H1 (cell line): ENCODE measurements around the gene ATP5F1A. TPM values are rescaled to one million over a fixed set of nuclear protein-coding genes. Genes with fewer than 3 reads are reported as not detected.

Experiments
- CTCF ChIA-PET: fragments of 300-600 bp; sonication (Branson Sonifier 250); formaldehyde crosslinking; loops from one replicate; lab custom pipeline; 2021; ENCODE audit not compliant: partially characterized antibody; lab: Charles Lee
- POLR2A ChIA-PET: fragments of 300-600 bp; sonication (Branson Sonifier 250); formaldehyde crosslinking; loops from one replicate; lab custom pipeline; 2021; ENCODE audit warnings: inconsistent platforms; ENCODE audit not compliant: partially characterized antibody; lab: Charles Lee
- DNase-seq, 2 experiments: peaks; one replicate each; pipeline versions ENCODE4 v3.0.0 to v3.0.0-alpha.2; 2010 to 2022; ENCODE audit warnings: low spot score in 2 of 2, low read depth in 1 of 2, mixed read lengths in 1 of 2
- FAIRE-seq: peaks from 2 replicates; lab custom pipeline; 2011; peaks lifted over from hg19 to GRCh38; lab: Jason Lieb, UNC
- H2AFZ ChIP-seq: 2 replicates; pipeline ENCODE4 v1.8.1; 2012; ENCODE audit warnings: low read length, inconsistent platforms
- H2AK5ac ChIP-seq: 2 replicates; pipeline ENCODE4 v1.6.1; 2013; ENCODE audit warnings: low read depth, low read length
- H2BK120ac ChIP-seq: replicated peaks from 2 replicates; pipeline ENCODE3; 2013; ENCODE audit warnings: low read depth, low read length, inconsistent platforms
- H2BK12ac ChIP-seq: 2 replicates; pipeline ENCODE4 v1.6.1; 2013; ENCODE audit warnings: low read depth, low read length
- H2BK15ac ChIP-seq: 2 replicates; pipeline ENCODE4 v1.6.1; 2013; ENCODE audit warnings: low read length
- H2BK20ac ChIP-seq: 2 replicates; pipeline ENCODE4 v1.6.1; 2013; ENCODE audit warnings: low read length
- H2BK5ac ChIP-seq: 2 replicates; pipeline ENCODE4 v1.6.1; 2013; ENCODE audit warnings: low read depth, low read length
- H3K14ac ChIP-seq: 2 replicates; pipeline ENCODE4 v1.6.1; 2013; ENCODE audit warnings: inconsistent platforms; ENCODE audit not compliant: insufficient read length
- H3K18ac ChIP-seq: 2 replicates; pipeline ENCODE4 v1.6.1; 2013; ENCODE audit warnings: low read length; ENCODE audit errors: extremely low read depth
- H3K23ac ChIP-seq: 2 replicates; pipeline ENCODE4 v1.6.1; 2013; ENCODE audit warnings: inconsistent platforms; ENCODE audit not compliant: insufficient read length
- H3K23me2 ChIP-seq: 2 replicates; pipeline ENCODE4 v1.6.1; 2013; ENCODE audit warnings: low read depth, low read length
- H3K27ac ChIP-seq: 2 replicates; pipeline ENCODE4 v1.6.1; 2011; ENCODE audit warnings: low read depth, low read length, inconsistent platforms
- H3K27me3 ChIP-seq, 4 experiments: replicated peaks in 1 of 4; 1 replicate in 1 of 4; 2 replicates in 3 of 4; pipeline versions ENCODE4 v1.6.1 to v1.8.1; 2011 to 2013; ENCODE audit warnings: low read length in 3 of 4, mild to moderate bottlenecking in 3 of 4, inconsistent platforms in 2 of 4, mixed read lengths in 2 of 4, moderate library complexity in 1 of 4; ENCODE audit not compliant: control insufficient read depth in 3 of 4, insufficient read depth in 3 of 4; ENCODE audit errors: extremely low read depth in 1 of 4
- H3K36me3 ChIP-seq, 4 experiments: 2 replicates each; pipeline versions ENCODE4 v1.6.1 to v1.8.1; 2011 to 2013; ENCODE audit warnings: mild to moderate bottlenecking in 4 of 4, low read length in 3 of 4, moderate library complexity in 2 of 4, control low read depth in 1 of 4, inconsistent platforms in 1 of 4; ENCODE audit not compliant: insufficient read depth in 4 of 4, control insufficient read depth in 2 of 4
- H3K4ac ChIP-seq: replicated peaks from 2 replicates; pipeline ENCODE3; 2013; ENCODE audit warnings: low read length, low read depth, mixed read lengths, inconsistent platforms; ENCODE audit not compliant: insufficient read length
- H3K4me1 ChIP-seq, 4 experiments: replicated peaks in 1 of 4; 1 replicate in 1 of 4; 2 replicates in 3 of 4; pipeline versions ENCODE4 v1.6.1 to v1.8.1; 2011 to 2013; ENCODE audit warnings: low read length in 3 of 4, inconsistent platforms in 2 of 4, mixed read lengths in 1 of 4; ENCODE audit not compliant: insufficient read depth in 4 of 4, control insufficient read depth in 3 of 4
- H3K4me2 ChIP-seq, 2 experiments: 2 replicates each; pipeline versions ENCODE4 v1.6.1 to v1.8.1; 2011 to 2013; ENCODE audit warnings: low read depth in 2 of 2, low read length in 2 of 2, control low read depth in 1 of 2, inconsistent platforms in 1 of 2, mild to moderate bottlenecking in 1 of 2; ENCODE audit not compliant: insufficient read depth in 1 of 2
- H3K4me3 ChIP-seq, 4 experiments: fragments of 200-600, 300-600 bp in 1 of 4; sonication (generic), shearing (Covaris generic), sonication (Bioruptor Twin) in 1 of 4; 2 replicates each; pipeline versions ENCODE4 v1.5.1 to v1.8.1; 2011 to 2016; ENCODE audit warnings: low read length in 4 of 4, low read depth in 3 of 4, control low read depth in 2 of 4, inconsistent platforms in 2 of 4, mild to moderate bottlenecking in 2 of 4, mixed read lengths in 1 of 4, moderate library complexity in 1 of 4; ENCODE audit not compliant: insufficient read depth in 2 of 4; ENCODE audit errors: extremely low read depth in 1 of 4
- H3K56ac ChIP-seq: replicated peaks from 2 replicates; pipeline ENCODE3; 2013; ENCODE audit warnings: low read depth, mild to moderate bottlenecking, mixed read lengths, low read length, inconsistent platforms; ENCODE audit not compliant: insufficient read length
- H3K79me1 ChIP-seq: 2 replicates; pipeline ENCODE4 v1.6.1; 2013; ENCODE audit warnings: low read depth, low read length, control low read depth
- H3K79me2 ChIP-seq, 2 experiments: 2 replicates each; pipeline versions ENCODE4 v1.6.1 to v1.8.1; 2012 to 2013; ENCODE audit warnings: low read length in 2 of 2, mild to moderate bottlenecking in 2 of 2, inconsistent platforms in 1 of 2; ENCODE audit not compliant: insufficient read depth in 2 of 2, control insufficient read depth in 1 of 2
- H3K9ac ChIP-seq, 4 experiments: replicated peaks in 1 of 4; 1 replicate in 1 of 4; 2 replicates in 3 of 4; pipeline versions ENCODE4 v1.6.1 to v1.8.1; 2011 to 2013; ENCODE audit warnings: low read depth in 3 of 4, low read length in 3 of 4, control low read depth in 2 of 4, mild to moderate bottlenecking in 2 of 4, moderate library complexity in 2 of 4, inconsistent platforms in 1 of 4; ENCODE audit errors: extremely low read depth in 1 of 4
- H3K9me3 ChIP-seq, 2 experiments: 2 replicates each; pipeline versions ENCODE4 v1.6.1 to v1.8.1; 2012 to 2013; ENCODE audit warnings: mild to moderate bottlenecking in 2 of 2, moderate library complexity in 2 of 2, control low read depth in 1 of 2, inconsistent platforms in 1 of 2, low read depth in 1 of 2, low read length in 1 of 2, mixed read lengths in 1 of 2; ENCODE audit not compliant: insufficient read depth in 2 of 2
- H4K20me1 ChIP-seq, 2 experiments: replicated peaks in 1 of 2; 2 replicates each; pipeline versions ENCODE3 to v1.8.1; 2011 to 2013; ENCODE audit warnings: inconsistent platforms in 2 of 2, low read length in 2 of 2, mild to moderate bottlenecking in 1 of 2; ENCODE audit not compliant: insufficient read depth in 2 of 2, control insufficient read depth in 1 of 2
- H4K5ac ChIP-seq: 2 replicates; pipeline ENCODE4 v1.6.1; 2013; ENCODE audit warnings: low read length, low read depth, mixed read lengths, inconsistent platforms; ENCODE audit not compliant: insufficient read length
- H4K8ac ChIP-seq: 2 replicates; pipeline ENCODE4 v1.8.0; 2013; ENCODE audit warnings: mild to moderate bottlenecking, moderate library complexity, low read length, inconsistent platforms; ENCODE audit not compliant: insufficient read depth; ENCODE audit errors: extremely low read depth
- H4K91ac ChIP-seq: replicated peaks from 2 replicates; pipeline ENCODE3; 2013; ENCODE audit warnings: low read length, mixed read lengths, inconsistent platforms; ENCODE audit not compliant: insufficient read length
- BACH1 ChIP-seq: IDR thresholded peaks from 2 replicates; pipeline ENCODE4 v1.6.1; 2012; ENCODE audit warnings: low read length, improper control_type of control experiment
- CBX8 ChIP-seq: fragments of 300-800, 300-1000 bp; sonication (generic); IDR thresholded peaks from 2 replicates; pipeline ENCODE4 v1.7.1; 2016; ENCODE audit warnings: low read depth, low read length, borderline replicate concordance
- CREB1 ChIP-seq: IDR thresholded peaks from 2 replicates; pipeline ENCODE4 v1.6.1; 2012; ENCODE audit warnings: inconsistent platforms
- JUN ChIP-seq: IDR thresholded peaks from 2 replicates; pipeline ENCODE4 v1.6.1; 2011; ENCODE audit warnings: low read depth, mild to moderate bottlenecking, improper control_type of control experiment, low read length
- NANOG ChIP-seq: IDR thresholded peaks from 2 replicates; pipeline ENCODE4 v1.6.1; 2011; ENCODE audit warnings: low read length, low read depth, mild to moderate bottlenecking, inconsistent platforms; ENCODE audit not compliant: insufficient read depth, poor library complexity, severe bottlenecking
- POLR2A ChIP-seq, 2 experiments: IDR thresholded peaks; 1 replicate in 1 of 2; 2 replicates in 1 of 2; pipeline ENCODE4 v1.6.1; 2011; ENCODE audit warnings: low read depth in 2 of 2, low read length in 2 of 2, mild to moderate bottlenecking in 2 of 2; ENCODE audit errors: control extremely low read depth in 1 of 2
- POLR2AphosphoS5 ChIP-seq: IDR thresholded peaks from 2 replicates; pipeline ENCODE4 v1.6.1; 2011; ENCODE audit warnings: low read depth, low read length
- SIRT6 ChIP-seq: IDR thresholded peaks from one replicate; pipeline ENCODE4 v1.7.1; 2012; ENCODE audit warnings: low read length, inconsistent platforms
- SP2 ChIP-seq: IDR thresholded peaks from 2 replicates; pipeline ENCODE4 v1.6.1; 2012; ENCODE audit warnings: mild to moderate bottlenecking, low read length, inconsistent platforms
- SUZ12 ChIP-seq: fragments of 200-600 bp; sonication (generic); IDR thresholded peaks from 2 replicates; pipeline ENCODE4 v1.6.1; 2012; ENCODE audit warnings: mild to moderate bottlenecking, inconsistent platforms, low read length, moderate library complexity, mixed read lengths
- TAF7 ChIP-seq: optimal IDR thresholded peaks from 2 replicates; pipeline ENCODE3; 2011; ENCODE audit warnings: low read depth, mild to moderate bottlenecking, inconsistent platforms, low read length, moderate library complexity, borderline replicate concordance
- ZNF274 ChIP-seq: IDR thresholded peaks from 2 replicates; pipeline ENCODE4 v1.7.0; 2012; ENCODE audit warnings: low read length, borderline replicate concordance; ENCODE audit errors: extremely low read depth
- WGBS, 2 experiments: shearing (Covaris generic) in 1 of 2; methylation state at CpG; one replicate each; pipeline versions ENCODE4 v1.1.6 to v1.1.7; 2013 to 2015; ENCODE audit warnings: low lambda C conversion rate in 2 of 2, mixed read lengths in 2 of 2, inconsistent platforms in 1 of 2, low coverage in 1 of 2, missing lambda C conversion rate in 1 of 2; ENCODE audit not compliant: insufficient replicate concordance in 2 of 2, insufficient coverage in 1 of 2, insufficient read length in 1 of 2; ENCODE audit errors: extremely low coverage in 1 of 2, missing lambda C conversion rate in 1 of 2; 5-methylcytosine and 5-hydroxymethylcytosine counted together
- polyA plus RNA-seq, 7 experiments: library from polyadenylated mRNA; depleted of rRNA in 3 of 7; stranded (reverse) in 5 of 7; unstranded in 2 of 7; fragments of >200 nt in 5 of 7; fragments of 200-250 nt in 2 of 7; gene quantifications; 1 replicate in 5 of 7; 2 replicates in 1 of 7; 4 replicates in 1 of 7; pipeline versions ENCODE4 v1.2.1 to v1.2.3, GENCODE V29; 2011 to 2013; ENCODE audit warnings: missing spikeins in 2 of 7, mixed read lengths in 2 of 7
- total RNA-seq: library from RNA; stranded (reverse); fragmentation: NEBNext Ultra II Directional; extraction: Animal tissue kit (Norgen Biotek cat#: 25700); gene quantifications from 2 replicates; pipeline ENCODE4 v1.2.1, GENCODE V29; 2021

ATP5F1A gene
- total and polyA plus RNA-seq, 2 of the 8 experiments (the other 6 are each of a cell fraction or from before 2014, with no cell fraction given), result 685 to 970 TPM

DNA sequence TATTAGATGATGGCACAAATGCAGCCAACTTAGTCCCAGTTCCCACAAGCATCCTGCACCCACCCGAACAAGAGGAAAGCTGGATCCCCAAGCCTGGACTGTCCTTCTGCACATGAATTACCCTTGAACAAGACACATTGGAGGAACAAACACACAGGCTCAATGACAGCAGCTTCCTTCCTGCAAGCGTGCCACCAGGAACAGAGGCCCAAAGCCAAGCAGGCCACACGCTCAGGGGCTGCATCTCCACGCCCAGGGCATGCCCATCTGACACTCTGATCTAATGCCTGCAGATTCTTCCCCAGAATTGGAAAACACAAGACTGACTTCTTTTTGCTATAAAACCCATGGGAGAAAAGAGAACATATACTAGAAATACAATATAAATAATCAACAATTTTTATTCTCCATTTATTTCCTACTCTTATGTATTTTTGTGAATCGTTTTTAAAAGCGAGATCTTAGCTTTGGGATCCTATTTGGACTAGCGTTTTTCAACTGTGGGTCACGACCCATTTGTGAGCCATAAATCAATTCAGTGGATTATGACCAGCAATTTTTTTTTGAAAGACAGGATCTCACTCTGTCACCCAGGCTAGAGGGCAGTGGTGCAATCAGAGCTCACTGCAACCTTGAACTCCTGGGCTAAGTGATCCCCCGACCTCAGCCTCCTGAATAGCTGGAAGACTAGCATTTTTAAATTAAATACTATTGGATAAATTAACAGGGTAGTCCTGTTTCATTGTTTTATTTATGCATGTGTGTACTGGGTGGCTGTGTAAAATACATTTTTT, 60.4 kb downstream of the ATP5F1A start:
- Histone ChIP-seq H3K27ac (no peak overlapping the region), H2AFZ (no peak overlapping the region), H3K23ac (no peak overlapping the region), H3K14ac (no peak overlapping the region), H3K27me3 (no peaks in the 10 kb centered on the region), H3K4me3 (no peak overlapping the region), H4K91ac (no peak overlapping the region), H2BK5ac (no peak overlapping the region), H4K8ac (no peak overlapping the region; the same call in 1 of the 2 replicates), H4K20me1 (no peaks in the 10 kb centered on the region), H2BK20ac (no peak overlapping the region), H3K4ac (no peak overlapping the region), H2BK120ac (no peak overlapping the region), H4K5ac (no peak overlapping the region), H2BK12ac (no peak overlapping the region), H3K56ac (no peak overlapping the region), H2BK15ac (no peak overlapping the region), H3K4me1 (peaks cover 0 to 6% (median 2%) of the 10 kb centered on the region in 4 experiments; a peak in 2 of 7 replicates), H3K9me3 (no peaks in the 10 kb centered on the region), H3K79me1 (no peaks in the 10 kb centered on the region), H3K4me2 (no peak overlapping the region), H3K79me2 (no peaks in the 10 kb centered on the region), H3K23me2 (no peaks in the 10 kb centered on the region), H2AK5ac (no peak overlapping the region), H3K36me3 (no peaks in the 10 kb centered on the region), H3K18ac (no peak overlapping the region), H3K9ac (no peak overlapping the region)
- TF ChIP-seq BACH1 (no peak), NANOG (no peak), JUN (no peak), ZNF274 (no peak), TAF7 (no peak), SIRT6 (no peak), SUZ12 (no peak), SP2 (no peak), POLR2AphosphoS5 (no peak), CBX8 (no peak), POLR2A (IDR thresholded peaks at IDR 0.05; ENCODE audit: control extremely low read depth in 1 of 2, low read depth in 2 of 2, low read length in 2 of 2) (no peak), CREB1 (no peak)
- no peak for DNase-seq
- 91% methylated on average over 9 of the region's 9 CpGs; no CpG with 5 or more reads in 1 of the 2 experiments for WGBS, 2 experiments
- ChIA-PET CTCF (interaction anchor here (0.8 to 2.0 kb wide), 3 partner anchors 8 to 376 kb away, joined by 3 to 9 read pairs (median 5); no protein-coding TSS in a partner anchor), POLR2A (no interaction called here)
- FAIRE-seq, result no peak
